Measurements from ENCODE around the gene ID3.

ID3 gene, protein sequence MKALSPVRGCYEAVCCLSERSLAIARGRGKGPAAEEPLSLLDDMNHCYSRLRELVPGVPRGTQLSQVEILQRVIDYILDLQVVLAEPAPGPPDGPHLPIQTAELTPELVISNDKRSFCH

DNA sequence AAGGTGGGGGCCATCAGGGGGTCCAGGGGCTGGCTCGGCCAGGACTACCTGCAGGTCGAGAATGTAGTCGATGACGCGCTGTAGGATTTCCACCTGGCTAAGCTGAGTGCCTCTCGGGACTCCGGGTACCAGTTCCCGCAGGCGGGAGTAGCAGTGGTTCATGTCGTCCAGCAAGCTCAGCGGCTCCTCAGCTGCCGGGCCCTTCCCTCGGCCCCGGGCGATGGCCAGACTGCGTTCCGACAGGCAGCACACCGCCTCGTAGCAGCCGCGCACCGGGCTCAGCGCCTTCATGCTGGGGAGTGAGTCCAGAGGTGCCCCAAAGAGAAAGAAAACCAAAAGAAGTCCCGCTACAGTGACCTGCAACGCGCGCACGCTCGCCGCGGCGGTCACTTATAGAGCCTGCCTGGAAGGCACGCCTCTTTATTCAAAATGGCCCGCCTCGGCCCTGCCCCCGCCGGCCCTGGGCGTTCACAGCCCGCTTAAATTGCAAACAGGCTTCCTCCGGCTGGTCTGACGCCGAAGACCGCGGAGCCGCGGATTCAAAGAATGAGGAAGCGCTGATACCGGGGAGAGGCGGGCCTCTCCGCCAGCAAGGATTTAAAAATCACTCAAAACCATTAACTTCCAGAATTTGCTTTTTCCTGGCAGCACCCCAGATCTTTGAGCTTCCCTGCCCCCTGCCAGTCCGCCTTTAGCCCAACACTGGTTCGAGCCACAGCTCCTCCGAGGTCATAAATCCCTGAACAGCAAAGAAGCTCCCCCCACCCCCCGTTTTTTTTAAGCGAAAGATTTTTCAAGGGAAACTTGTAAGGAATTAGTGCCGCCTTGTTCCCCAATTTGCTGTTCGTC lies at the start of gene ID3:
Gene ID3, minus strand, starts transcription at position 366 of the 849 bp plus-strand sequence. Its CDS starts 75 bp downstream, at position 291.
- DNase-seq (ENCODE audit: low read depth): peak; percentile 78

DNA sequence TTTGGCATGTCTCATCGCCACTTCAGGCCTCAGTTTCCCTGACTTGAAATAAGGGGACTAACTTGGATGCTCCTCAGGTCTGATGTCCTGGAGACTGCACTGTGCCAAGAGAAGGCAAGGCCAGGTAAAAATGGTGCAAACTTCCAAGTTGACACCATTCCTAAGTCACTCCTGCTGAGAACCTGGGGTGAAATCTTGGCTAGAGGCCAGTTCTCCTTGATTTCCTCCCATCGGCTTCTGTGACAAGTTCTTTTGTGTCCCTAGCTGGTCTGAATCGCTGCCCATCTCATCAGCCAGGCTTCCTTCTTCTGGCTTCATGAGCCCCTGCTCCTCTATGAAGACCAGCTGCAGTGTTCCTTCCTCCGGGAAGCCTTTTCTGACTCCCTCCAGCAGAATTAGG lies 48.6 kb upstream of the ID3 start:
- no peak for DNase-seq (ENCODE audit: low read depth)

DNA sequence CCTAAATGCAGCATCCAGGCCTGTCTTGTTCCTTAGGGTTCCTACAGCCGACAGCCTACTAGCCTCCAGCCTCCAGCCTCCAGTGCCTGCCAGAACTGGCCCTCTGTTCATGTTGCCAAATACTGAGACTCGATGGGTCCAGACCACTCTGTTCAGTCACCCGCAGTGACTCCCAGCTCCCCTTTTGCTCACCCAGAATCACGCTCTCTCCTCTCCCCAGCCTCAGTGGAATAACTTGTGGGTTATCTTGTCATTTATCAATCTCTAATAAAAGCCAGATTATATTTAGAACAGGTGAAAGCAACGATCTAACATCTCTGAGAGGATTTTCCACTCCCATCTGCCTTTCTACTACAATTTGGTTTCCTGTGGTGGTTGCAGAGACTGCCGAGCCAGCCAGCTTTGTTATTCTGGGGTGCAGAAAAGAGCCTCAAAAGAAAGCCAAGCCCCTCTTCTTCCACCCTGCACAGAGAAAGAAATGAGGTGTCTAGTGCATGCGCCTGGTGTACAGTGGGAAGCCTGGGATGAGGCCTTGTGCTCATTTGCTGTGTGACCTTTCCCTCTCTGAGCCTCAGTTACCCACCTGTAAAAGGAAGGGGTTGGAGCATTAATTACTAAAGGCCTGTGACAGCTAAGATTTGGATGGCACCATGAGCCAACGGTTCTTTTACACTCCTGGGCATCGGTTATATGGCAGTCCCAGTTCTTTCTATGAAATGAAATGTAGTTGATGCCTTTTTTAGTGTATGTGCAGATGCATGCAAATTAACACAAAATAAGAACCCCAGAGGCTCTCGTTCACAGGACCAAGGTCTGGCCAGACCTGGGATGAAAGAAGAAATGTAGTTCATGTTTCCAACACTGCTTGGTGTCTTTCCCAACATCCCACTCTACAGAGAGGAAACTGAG lies 42.9 kb upstream of the ID3 start:
- DNase-seq (ENCODE audit: low read depth): no peak

DNA sequence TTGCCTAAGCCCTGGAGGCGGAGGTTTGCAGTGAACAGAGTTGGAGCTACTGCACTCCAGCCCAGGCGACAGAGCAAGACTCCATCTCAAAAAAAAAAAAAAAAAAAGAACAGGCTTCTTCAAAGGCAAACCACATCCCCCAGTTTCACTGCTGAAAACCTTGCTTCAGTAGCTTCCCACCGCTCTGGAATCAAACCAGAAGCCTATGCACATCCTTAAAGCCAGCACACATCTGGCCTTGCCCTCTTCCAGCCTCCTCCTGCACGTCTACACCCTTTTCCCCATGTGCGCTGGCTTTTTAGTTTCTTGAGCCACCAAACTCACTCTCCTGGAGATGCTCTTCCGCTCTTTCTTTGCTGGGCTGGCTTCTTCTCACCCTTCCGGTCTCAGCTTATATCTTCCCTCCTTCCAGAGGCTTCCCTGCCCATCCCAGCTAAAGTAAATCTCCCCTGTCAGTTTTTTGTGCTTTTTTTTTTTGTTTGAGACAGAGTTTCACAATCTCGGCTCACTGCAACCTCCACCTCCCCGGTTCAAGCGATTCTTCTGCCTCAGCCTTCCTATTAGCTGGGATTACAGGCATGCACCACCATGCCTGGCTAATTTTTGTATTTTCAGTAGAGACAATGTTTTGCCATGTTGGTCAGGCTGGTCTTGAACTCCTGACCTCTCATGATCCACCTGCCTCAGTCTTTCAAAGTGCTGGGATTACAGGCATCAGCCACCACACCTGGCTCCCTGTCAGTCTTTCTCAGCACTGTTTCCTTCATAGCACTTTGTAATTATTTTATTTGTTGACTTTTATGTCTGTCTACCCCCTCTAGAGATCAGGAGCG lies 42.0 kb upstream of the ID3 start:
- no peak for DNase-seq (ENCODE audit: low read depth)

DNA sequence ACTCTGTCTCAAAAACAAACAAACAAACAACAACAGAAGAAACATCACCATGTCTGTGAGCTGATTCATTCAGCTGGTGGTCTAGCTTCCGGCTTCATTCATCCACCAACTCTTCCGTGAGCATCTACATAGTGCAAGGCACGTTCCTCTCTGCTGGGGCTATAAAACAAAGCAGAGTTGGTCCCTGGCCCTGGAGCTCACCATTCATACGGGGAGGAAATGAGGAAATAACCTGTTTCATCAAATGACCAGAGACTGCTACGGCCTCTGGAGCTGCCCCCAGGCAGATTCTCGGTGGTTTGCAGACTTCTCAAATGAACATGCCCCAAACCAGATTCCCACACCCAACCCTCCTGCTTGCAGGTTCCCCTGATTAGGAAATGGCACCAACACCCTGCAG lies 41.0 kb upstream of the ID3 start:
- DNase-seq (ENCODE audit: low read depth): no peak

DNA sequence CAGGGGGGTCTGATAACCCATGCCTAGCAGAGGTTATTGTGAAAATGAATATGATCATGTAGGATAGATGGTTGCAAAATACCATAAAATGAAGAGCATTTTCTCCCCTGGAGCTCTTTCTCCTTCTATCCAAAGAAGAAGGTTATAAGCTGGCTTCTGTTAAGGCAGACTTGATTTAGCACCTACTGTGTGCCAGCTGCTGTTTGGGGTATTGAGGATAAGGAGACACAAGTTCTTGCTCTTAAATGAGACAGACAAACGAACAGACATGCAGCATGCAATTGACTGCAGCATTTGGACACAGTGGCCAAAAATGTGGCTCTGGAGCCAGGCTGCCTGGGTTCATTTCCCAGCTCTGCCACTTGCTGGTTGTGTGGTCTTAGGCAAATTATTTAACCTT lies 39.8 kb upstream of the ID3 start:
- no peak for DNase-seq (ENCODE audit: low read depth)

DNA sequence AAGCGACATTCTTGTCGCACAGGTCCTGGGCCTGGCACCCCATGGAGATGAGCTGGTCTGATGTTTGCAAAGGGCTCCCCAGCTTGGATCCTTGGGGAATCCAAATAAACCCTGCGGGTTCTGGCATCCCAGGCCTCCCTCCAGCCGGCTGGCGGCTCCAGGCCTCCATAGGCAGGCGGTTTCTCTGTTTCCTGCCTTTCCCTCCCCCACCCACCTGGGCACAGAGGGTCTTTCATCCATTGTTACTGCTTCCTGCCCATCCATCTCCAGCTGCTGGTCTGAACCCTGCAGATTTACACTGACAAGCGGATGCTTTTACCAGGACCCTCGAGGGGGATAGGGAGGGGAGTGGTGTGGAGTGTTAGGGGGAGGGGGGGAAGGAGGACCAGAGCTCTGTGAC lies 39.1 kb upstream of the ID3 start:
- no peak for DNase-seq (ENCODE audit: low read depth)

DNA sequence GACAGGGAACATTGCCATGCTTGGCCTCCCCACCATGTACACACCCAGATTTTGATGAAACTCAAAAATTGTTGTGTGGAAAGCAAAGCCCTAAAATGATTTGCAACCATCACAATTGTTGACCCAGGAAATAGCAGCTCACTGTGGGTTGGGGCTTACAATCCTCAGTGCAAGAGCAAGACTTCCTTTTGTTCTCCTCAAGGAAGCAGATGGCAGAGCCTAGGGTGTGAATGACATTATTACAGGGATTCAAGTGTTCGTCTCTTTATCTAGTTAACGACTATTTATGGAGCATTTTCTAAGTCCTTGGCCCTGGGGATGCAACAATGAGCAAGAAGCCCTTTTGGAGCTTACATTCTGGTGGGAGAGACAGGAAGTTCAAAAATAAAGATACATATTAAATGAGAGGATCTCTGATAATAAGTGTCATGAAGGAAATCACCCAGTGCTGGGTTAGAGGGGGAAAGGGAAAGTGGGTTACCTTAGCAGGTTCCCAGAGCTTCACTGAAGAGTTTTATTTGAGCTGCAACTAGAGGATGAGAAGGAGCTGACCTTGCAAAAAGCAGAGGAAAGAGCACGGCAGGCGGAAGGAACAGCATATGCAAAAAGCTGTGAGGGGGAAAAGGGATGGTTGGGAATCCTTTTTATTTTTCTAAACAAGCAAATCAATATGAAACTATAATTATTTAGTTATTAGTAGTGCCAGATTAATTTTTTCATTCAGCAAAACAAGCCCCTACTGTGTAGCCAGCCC lies 38.5 kb upstream of the ID3 start:
- DNase-seq (ENCODE audit: low read depth): no peak

DNA sequence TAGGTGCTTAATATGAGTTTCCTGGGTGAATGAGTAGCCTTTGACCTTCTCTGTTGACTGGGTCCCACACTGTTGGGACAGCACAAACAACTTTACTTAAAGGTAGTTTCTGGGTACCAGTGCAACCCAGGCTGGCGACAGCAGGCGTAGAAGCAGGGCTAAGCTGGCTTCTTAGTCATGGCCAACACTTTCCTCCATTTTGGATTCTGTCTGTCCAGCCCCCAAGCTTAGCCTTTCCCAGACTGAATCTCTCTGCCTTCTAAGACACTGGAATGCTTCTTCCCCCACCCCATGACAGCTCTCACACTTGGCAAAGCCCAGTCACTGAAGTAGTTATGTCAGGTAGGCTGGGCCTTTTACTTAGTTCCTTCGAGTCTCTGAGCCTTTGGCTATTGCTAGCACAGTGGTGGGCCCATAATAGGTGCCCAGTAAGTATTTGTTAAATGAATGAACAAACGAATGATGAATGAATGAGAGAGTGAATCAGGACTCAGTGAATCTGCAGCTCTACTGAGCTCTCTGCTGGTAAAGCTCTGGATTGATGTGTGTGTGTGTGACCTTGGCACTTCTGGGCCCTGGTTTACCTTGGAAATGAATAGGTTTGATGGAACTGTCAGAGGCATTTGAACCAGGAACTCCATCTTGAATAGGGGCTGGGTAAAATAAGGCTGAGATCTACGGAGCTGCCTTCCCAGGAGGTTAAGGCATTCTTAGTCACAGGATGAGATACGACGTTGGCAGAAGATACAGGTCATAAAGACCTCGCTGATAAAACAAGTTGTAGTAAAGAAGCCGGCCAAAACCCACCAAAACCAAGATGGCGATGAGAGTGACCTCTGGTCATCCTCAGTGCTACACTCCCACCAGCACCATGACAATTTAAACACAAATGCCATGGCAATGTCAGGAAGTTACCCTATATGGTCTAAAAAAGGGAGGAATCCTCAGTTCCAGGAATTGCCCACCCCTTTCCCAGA lies 37.4 kb upstream of the ID3 start:
- DNase-seq (ENCODE audit: low read depth): no peak

DNA sequence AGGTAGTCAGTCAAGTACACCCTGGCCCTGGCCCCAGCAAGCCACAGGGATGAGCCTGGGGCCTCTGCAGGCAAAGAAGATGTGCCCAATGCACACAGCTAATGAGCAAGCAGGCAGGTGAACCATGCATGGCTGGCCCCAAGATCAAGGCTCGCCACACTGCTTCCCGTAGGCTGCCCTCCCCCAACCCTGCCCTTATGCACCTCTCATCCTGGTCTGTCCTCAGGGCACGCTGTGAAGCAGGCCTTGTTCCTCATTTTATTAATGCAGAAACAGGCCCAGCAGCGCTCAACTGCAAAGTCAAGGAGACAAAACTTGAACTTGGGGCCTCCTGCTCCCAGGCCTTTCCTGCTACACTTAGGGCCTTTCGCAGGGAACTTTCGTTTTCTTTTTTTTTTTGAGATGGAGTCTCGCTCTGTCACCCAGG lies 35.6 kb upstream of the ID3 start:
- no peak for DNase-seq (ENCODE audit: low read depth)

DNA sequence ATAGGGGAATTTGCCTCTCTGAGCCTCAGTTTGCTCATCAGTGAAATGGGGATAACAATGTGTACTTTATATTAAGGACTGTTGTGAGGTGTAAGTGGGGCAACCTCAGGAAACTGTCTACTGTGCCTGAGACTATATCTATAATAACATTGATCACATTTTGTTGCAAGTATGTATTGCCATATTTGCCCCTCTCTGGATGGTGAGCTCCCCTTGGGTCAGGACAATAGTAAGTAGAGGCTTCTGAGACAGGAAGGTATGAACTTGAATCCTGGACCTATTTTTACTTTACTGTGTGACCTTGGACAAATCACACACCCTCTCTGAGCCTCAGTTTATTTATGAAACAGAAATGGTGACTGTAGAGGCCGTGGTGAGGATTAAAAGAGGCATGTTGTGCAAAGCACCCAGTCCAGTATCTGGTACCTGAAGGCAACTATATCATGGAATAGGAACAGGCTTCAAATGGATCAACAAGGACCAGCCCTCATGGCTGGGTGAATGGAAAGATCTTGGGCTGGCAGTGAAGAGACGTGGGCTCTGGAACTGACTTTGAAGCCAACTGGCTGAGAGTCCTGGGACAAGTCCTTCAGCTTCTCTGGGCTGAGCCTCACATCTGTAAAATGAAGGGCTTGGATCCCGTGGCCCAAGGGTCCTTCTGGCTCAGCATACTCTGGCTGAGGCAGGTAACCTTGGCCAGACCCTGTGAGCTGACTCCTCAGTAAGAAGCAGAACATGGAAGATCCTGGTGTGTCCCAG lies 35.0 kb upstream of the ID3 start:
- DNase-seq (ENCODE audit: low read depth): no peak

DNA sequence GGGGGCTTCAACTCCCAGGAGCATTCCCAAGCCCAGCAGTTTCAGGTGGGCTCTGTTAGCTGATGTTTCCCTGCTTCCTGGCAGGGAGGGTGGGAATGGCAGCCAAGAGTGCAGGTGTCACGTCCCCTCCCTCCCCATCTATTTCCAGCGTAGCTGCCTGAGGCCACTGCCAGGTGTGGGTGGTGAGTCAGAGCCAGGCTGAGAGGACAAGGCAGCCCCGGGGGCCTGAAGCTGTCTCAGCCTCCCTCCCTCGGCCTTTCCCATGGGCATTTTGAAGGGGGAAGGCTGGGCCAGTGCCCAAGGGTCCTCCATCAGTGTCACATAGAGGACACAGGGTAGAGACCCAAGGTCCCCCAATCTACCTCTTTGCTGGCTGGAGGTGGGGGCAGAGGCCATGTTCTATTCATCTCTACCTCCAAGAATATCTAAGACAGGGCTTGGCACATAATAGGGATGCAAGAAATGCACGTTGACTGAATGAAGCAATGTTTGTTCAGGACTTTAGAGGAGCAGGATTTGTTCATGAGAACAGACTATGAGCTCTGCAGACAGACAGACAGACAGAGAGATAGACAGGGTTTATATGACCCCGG lies 34.4 kb upstream of the ID3 start:
- DNase-seq (ENCODE audit: low read depth): no peak

DNA sequence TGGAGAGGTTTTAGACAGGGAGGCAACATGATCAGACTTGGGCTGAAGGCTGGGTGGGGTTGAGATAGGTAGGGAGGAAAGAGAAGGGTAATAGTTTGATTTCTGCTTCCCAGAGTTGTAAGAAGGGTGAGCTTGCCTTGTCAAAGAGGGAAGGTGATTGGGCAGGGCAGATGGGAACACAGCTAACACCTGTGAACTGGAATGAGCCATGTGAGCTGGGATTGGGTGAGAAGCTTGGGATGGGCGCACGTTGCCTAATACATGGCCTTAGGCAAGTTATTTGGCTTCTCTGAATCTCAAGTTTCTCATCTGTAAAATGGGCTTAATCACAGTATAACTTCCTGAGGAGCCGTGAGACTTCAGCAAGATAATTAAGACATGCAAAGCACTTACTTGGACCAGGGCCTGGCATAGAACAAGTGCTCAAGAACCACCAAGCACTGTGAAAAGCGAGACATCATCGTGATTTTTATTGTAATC lies 33.8 kb upstream of the ID3 start:
- no peak for DNase-seq (ENCODE audit: low read depth)

DNA sequence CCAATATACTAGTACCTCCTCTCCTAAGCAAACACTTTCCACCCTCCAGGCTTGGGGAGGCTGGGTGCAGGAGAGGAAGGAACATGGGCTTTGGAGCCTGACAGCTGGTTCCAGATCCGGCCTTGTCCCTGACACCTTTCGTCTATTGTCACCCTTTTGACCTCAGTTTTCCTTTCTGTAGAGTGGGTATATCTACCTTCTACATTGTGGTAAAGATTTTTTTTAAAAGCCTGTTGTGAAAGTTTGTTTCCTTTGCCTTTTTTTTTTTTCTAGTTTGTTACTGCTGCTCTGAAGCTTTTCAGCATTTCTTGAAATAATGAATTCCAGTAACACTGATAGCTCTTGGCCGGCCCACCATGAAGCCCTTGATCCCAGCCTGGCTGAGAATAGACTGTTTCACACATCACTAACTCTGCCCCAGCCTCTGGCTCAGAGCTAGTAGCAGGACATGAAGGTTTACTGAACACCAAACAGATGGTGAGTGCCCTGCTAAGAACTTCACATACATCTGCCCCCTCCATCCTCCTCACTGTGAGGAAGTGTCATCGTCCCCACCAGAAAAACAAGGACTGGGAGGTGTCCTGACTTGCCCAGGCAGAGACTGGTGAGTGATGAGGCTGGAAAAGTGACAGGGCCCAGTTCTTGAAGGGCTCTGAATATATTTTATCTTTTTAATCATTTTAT lies 33.0 kb upstream of the ID3 start:
- DNase-seq (ENCODE audit: low read depth): no peak

DNA sequence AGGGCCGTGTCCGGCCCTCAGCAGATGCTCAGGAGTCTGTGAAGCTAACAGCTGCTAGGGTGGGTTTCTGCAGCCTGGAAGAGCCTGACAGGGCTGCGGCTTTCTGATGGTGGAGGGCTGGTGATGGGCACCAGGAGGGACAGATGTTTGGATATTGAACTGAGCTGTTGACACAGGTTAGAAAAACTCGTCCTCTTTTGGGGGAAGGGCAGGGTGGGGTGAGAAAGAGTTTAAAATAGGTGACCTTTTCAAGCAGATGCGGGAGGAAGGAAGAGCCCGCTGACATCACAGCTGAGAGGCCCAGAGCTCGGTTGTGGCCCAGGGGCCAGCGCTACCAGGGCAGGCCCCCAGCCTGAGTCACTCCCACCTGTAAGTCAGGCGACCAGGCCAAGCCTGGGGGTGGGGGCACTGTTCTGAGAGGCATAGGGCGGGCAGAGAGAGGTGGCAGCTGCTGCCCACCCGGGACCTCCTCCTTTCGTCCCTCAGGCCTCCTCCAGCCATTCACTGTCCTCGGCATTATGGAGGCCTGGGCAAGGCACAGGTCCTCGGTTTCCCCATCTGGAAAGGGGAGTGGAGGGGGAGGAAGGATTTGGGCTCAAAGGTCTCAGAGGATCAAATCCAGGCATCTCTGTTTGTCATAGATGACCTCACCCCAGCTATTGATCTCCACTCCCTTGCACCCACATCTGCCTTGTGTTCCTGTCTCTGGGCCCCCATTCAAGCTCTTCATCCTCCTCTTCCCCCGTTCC lies 32.3 kb upstream of the ID3 start:
- DNase-seq (ENCODE audit: low read depth): no peak

DNA sequence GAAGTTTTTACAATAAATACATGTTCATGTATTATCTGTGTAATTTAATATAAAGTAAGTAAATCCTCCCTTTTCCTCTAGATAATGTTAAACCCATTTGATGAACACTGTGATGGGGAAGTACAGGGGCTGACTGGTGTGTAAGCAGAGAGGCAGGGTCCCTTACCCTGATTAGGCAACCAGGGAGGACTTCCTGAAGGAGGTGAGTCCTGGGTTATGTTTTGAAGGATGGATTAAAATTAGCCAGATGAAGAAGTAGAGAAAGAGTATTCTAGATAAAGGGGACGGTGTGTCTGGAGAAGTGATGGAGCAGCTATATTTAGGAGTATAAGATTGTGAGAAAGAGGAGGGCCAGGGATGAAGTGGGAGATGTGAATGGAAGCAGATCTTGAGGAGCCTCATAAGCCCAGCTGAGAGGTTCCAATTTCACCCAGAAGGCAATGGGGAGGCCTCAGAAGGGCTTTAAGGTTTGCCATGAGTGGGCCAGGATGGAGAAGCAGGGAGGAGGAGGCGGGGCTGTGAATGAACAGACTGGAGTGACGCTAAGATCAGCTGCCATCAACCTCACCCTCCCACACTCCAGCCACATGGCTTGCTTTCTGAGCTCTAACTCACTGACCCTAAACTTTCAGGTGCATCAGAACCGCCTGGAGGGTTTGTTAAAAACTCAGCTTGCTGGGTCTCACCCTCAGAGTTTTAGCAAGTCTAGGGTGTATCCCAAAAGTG lies 30.9 kb upstream of the ID3 start:
- DNase-seq (ENCODE audit: low read depth): no peak

DNA sequence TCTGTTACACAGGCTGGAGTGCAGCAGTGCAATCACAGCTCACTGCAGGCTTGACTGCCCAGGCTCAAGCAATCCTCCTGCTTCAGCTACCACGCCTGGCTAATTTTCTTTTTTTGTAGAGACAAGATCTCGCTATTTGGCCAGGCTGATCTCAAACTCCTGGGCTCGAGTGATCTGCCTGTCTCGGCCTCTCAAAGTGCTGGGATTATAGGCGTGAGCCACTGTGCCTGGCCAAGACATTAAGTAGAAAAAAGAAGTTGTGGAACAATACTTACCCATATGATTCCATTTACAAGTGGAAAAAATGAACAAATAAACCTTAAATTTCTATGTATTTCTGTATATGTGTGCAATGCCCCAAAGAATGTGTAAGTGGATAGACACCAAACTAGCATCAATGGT lies 30.3 kb upstream of the ID3 start:
- DNase-seq (ENCODE audit: low read depth): no peak

Data from stimulated activated CD8-positive, alpha-beta memory T cell treated with anti-CD3 and anti-CD28 coated beads, Interleukin-15, amount 100 ng/mL, for 24 hours (primary cell).